ENCODE measurements around the gene SLC12A2. TPM values are rescaled to one million over a fixed set of nuclear protein-coding genes. Genes with fewer than 3 reads are reported as not detected.

The SLC12A2 gene
- total and polyA plus RNA-seq, 2 experiments from 2014 or later = 8.1 to 21.3 TPM

DNA sequence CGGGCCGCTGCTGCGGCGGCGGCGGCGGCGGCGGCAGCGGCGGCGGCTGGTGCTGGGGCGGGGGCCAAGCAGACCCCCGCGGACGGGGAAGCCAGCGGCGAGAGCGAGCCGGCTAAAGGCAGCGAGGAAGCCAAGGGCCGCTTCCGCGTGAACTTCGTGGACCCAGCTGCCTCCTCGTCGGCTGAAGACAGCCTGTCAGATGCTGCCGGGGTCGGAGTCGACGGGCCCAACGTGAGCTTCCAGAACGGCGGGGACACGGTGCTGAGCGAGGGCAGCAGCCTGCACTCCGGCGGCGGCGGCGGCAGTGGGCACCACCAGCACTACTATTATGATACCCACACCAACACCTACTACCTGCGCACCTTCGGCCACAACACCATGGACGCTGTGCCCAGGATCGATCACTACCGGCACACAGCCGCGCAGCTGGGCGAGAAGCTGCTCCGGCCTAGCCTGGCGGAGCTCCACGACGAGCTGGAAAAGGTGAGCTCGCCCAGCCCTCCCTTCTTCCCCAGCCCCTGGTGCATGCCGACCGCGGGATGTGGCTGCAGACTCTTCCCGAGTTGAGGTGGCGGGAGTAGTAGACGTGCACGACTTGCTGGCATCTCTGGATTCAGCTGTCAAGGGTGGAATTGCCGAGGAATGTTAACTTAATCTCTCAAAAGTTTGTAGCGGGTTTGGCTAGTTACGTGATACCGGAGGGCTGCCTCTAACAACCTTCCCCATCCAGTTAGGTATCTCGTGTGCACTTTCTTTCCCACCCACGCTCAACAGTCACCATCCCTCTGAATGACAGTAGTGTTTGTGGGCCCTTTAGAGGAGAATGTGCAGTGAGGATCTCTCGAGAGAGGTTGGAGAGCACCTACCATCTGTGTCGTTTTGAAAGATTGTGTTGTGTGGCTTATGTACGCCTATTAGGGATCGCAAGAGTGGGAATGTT, 932 bp downstream of the SLC12A2 start:
- Histone ChIP-seq H3F3A (replicated peaks; ENCODE audit: low read depth) (0 out of 2 replicates have a peak, but pooled peaks cover 3% of the 10 kb centered on the region), H3K27me3 (ENCODE audit: insufficient read depth) (peaks cover 25% of the 10 kb centered on the region), H3K79me2 (replicated peaks; ENCODE audit: insufficient read depth) (peaks cover 41% of the 10 kb centered on the region), H3K4me3 (peak overlapping the region; percentile 91), H4K20me1 (replicated peaks; ENCODE audit: insufficient read depth) (peaks cover 28% of the 10 kb centered on the region), H3K4me1 (ENCODE audit: insufficient read depth) (peaks cover 14% of the 10 kb centered on the region), H2AFZ (peak overlapping the region; percentile 83), H3K36me3 (ENCODE audit: insufficient read depth) (no peaks in the 10 kb centered on the region), H3K9me2 (ENCODE audit: insufficient read depth) (no peaks in the 10 kb centered on the region), H3K27ac (ENCODE audit: low read depth) (no peak overlapping the region), H3K4me2 (peak overlapping the region; percentile 96)
- no peaks in the 10 kb centered on the region for H3K36me3 Mint-ChIP-seq (ENCODE audit: low read depth)
- H3K4me1 Mint-ChIP-seq = peaks cover 29% of the 10 kb centered on the region; the same call in 2 of the 3 replicates
- DNase-seq (ENCODE audit: low spot score) (peak; percentile 48), ATAC-seq (peak; percentile 11)
- H3K27me3 Mint-ChIP-seq (ENCODE audit: insufficient read depth, low read depth, poor library complexity) = peaks cover 23% of the 10 kb centered on the region
- H3K27ac Mint-ChIP-seq = no peak overlapping the region
- no peaks in the 10 kb centered on the region for H3K9me3 Mint-ChIP-seq
- H3K4me3 Mint-ChIP-seq = peak overlapping the region; percentile 89
- TF ChIP-seq EZH2phosphoT487 (IDR thresholded peaks at IDR 0.05; ENCODE audit: unreplicated experiment) = no peak
- TF ChIP-seq EZH2 (IDR thresholded peaks at IDR 0.05; ENCODE audit: low read depth, unreplicated experiment) = no peak
- TF ChIP-seq, protein P1, sequence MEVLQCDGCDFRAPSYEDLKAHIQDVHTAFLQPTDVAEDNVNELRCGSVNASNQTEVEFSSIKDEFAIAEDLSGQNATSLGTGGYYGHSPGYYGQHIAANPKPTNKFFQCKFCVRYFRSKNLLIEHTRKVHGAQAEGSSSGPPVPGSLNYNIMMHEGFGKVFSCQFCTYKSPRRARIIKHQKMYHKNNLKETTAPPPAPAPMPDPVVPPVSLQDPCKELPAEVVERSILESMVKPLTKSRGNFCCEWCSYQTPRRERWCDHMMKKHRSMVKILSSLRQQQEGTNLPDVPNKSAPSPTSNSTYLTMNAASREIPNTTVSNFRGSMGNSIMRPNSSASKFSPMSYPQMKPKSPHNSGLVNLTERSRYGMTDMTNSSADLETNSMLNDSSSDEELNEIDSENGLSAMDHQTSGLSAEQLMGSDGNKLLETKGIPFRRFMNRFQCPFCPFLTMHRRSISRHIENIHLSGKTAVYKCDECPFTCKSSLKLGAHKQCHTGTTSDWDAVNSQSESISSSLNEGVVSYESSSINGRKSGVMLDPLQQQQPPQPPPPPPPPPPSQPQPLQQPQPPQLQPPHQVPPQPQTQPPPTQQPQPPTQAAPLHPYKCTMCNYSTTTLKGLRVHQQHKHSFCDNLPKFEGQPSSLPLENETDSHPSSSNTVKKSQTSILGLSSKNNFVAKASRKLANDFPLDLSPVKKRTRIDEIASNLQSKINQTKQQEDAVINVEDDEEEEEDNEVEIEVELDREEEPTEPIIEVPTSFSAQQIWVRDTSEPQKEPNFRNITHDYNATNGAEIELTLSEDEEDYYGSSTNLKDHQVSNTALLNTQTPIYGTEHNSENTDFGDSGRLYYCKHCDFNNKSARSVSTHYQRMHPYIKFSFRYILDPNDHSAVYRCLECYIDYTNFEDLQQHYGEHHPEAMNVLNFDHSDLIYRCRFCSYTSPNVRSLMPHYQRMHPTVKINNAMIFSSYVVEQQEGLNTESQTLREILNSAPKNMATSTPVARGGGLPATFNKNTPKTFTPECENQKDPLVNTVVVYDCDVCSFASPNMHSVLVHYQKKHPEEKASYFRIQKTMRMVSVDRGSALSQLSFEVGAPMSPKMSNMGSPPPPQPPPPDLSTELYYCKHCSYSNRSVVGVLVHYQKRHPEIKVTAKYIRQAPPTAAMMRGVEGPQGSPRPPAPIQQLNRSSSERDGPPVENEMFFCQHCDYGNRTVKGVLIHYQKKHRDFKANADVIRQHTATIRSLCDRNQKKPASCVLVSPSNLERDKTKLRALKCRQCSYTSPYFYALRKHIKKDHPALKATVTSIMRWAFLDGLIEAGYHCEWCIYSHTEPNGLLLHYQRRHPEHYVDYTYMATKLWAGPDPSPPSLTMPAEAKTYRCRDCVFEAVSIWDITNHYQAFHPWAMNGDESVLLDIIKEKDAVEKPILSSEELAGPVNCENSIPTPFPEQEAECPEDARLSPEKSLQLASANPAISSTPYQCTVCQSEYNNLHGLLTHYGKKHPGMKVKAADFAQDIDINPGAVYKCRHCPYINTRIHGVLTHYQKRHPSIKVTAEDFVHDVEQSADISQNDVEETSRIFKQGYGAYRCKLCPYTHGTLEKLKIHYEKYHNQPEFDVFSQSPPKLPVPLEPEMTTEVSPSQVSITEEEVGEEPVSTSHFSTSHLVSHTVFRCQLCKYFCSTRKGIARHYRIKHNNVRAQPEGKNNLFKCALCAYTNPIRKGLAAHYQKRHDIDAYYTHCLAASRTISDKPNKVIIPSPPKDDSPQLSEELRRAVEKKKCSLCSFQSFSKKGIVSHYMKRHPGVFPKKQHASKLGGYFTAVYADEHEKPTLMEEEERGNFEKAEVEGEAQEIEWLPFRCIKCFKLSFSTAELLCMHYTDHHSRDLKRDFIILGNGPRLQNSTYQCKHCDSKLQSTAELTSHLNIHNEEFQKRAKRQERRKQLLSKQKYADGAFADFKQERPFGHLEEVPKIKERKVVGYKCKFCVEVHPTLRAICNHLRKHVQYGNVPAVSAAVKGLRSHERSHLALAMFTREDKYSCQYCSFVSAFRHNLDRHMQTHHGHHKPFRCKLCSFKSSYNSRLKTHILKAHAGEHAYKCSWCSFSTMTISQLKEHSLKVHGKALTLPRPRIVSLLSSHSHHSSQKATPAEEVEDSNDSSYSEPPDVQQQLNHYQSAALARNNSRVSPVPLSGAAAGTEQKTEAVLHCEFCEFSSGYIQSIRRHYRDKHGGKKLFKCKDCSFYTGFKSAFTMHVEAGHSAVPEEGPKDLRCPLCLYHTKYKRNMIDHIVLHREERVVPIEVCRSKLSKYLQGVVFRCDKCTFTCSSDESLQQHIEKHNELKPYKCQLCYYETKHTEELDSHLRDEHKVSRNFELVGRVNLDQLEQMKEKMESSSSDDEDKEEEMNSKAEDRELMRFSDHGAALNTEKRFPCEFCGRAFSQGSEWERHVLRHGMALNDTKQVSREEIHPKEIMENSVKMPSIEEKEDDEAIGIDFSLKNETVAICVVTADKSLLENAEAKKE (CRISPR knock-in tag; IDR thresholded peaks at IDR 0.05) = no peak
- no peak for TF ChIP-seq CREB1 (CRISPR knock-in tag; IDR thresholded peaks at IDR 0.05; ENCODE audit: low read depth)
- no peak for TF ChIP-seq POLR2AphosphoS5 (IDR thresholded peaks at IDR 0.05; ENCODE audit: low read depth)
- TF ChIP-seq JUNB (IDR thresholded peaks at IDR 0.05; ENCODE audit: unreplicated experiment) = no peak
- TF ChIP-seq ZNF331 (CRISPR knock-in tag; IDR thresholded peaks at IDR 0.05; ENCODE audit: low read depth) = no peak
- TF ChIP-seq NANOG (IDR thresholded peaks at IDR 0.05; ENCODE audit: borderline replicate concordance) = no peak
- no peak for TF ChIP-seq ZNF114 (CRISPR knock-in tag; IDR thresholded peaks at IDR 0.05)
- TF ChIP-seq, protein P2, sequence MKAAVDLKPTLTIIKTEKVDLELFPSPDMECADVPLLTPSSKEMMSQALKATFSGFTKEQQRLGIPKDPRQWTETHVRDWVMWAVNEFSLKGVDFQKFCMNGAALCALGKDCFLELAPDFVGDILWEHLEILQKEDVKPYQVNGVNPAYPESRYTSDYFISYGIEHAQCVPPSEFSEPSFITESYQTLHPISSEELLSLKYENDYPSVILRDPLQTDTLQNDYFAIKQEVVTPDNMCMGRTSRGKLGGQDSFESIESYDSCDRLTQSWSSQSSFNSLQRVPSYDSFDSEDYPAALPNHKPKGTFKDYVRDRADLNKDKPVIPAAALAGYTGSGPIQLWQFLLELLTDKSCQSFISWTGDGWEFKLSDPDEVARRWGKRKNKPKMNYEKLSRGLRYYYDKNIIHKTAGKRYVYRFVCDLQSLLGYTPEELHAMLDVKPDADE (IDR thresholded peaks at IDR 0.05) = no peak
- TF ChIP-seq, protein P3, sequence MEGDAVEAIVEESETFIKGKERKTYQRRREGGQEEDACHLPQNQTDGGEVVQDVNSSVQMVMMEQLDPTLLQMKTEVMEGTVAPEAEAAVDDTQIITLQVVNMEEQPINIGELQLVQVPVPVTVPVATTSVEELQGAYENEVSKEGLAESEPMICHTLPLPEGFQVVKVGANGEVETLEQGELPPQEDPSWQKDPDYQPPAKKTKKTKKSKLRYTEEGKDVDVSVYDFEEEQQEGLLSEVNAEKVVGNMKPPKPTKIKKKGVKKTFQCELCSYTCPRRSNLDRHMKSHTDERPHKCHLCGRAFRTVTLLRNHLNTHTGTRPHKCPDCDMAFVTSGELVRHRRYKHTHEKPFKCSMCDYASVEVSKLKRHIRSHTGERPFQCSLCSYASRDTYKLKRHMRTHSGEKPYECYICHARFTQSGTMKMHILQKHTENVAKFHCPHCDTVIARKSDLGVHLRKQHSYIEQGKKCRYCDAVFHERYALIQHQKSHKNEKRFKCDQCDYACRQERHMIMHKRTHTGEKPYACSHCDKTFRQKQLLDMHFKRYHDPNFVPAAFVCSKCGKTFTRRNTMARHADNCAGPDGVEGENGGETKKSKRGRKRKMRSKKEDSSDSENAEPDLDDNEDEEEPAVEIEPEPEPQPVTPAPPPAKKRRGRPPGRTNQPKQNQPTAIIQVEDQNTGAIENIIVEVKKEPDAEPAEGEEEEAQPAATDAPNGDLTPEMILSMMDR (conservative IDR thresholded peaks at IDR 0.05; ENCODE audit: low read depth in 2 of 2) = no peak
- TF ChIP-seq, protein P4, sequence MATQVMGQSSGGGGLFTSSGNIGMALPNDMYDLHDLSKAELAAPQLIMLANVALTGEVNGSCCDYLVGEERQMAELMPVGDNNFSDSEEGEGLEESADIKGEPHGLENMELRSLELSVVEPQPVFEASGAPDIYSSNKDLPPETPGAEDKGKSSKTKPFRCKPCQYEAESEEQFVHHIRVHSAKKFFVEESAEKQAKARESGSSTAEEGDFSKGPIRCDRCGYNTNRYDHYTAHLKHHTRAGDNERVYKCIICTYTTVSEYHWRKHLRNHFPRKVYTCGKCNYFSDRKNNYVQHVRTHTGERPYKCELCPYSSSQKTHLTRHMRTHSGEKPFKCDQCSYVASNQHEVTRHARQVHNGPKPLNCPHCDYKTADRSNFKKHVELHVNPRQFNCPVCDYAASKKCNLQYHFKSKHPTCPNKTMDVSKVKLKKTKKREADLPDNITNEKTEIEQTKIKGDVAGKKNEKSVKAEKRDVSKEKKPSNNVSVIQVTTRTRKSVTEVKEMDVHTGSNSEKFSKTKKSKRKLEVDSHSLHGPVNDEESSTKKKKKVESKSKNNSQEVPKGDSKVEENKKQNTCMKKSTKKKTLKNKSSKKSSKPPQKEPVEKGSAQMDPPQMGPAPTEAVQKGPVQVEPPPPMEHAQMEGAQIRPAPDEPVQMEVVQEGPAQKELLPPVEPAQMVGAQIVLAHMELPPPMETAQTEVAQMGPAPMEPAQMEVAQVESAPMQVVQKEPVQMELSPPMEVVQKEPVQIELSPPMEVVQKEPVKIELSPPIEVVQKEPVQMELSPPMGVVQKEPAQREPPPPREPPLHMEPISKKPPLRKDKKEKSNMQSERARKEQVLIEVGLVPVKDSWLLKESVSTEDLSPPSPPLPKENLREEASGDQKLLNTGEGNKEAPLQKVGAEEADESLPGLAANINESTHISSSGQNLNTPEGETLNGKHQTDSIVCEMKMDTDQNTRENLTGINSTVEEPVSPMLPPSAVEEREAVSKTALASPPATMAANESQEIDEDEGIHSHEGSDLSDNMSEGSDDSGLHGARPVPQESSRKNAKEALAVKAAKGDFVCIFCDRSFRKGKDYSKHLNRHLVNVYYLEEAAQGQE (IDR thresholded peaks at IDR 0.05; ENCODE audit: unreplicated experiment) = no peak
- TF ChIP-seq STAT1 (IDR thresholded peaks at IDR 0.05; ENCODE audit: unreplicated experiment) = no peak

Measured in GM23338 (cell line).